ENCODE data around the gene KLRD1.
A peak's percentile ranks its signal among the peaks of the same experiment; 100 is the strongest.
"Not testable (repeated sequence)": the region's sequence is repeated elsewhere in the genome, so short reads cannot be mapped to it uniquely, and the experiment has no call there.

Gene KLRD1

DNA sequence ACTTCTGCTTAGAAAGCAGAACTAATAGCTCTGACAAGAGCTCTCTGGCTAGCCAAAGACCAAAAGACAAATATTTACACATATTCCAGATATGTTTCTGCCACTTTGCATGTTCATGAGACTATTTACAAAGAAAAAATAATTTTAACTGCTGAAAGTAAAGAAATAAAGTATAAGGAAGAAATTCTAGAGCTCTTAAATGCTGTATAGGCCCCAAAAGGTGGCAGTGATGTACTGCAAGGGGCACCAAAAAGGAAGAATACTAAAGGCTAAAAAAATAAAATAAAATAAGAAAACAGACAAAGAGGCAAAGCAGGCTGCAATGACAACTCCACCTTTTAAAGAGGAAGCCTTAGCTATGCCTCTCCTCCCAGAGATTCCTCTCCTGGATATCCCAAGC, 59.2 kb downstream of the KLRD1 start:
- H3K9me3 ChIP-seq (ENCODE audit: control insufficient read depth in 5 of 5, low read length in 5 of 5): peaks cover 0 to 3% (median 0%) of the 10 kb centered on the region in 5 donors
- peaks cover 10 to 46% (median 28%) of the 10 kb centered on the region in 5 donors for H3K4me1 ChIP-seq (ENCODE audit: control insufficient read depth in 5 of 5, insufficient read depth in 5 of 5, low read length in 5 of 5)
- no peak overlapping the region for H3K4me3 ChIP-seq (ENCODE audit: low read depth in 1 of 5, low read length in 5 of 5)
- H3K27me3 ChIP-seq (ENCODE audit: control insufficient read depth in 5 of 5, insufficient read depth in 4 of 5, low read length in 5 of 5): no peaks in the 10 kb centered on the region
- H3K9ac ChIP-seq (ENCODE audit: low read length in 5 of 5): no peak overlapping the region
- H3K27ac ChIP-seq (ENCODE audit: low read depth, low read length): peak overlapping the region; percentile 99
- no peaks in the 10 kb centered on the region for H3K36me3 ChIP-seq (ENCODE audit: control insufficient read depth in 5 of 5, insufficient read depth in 5 of 5, low read length in 5 of 5)

DNA sequence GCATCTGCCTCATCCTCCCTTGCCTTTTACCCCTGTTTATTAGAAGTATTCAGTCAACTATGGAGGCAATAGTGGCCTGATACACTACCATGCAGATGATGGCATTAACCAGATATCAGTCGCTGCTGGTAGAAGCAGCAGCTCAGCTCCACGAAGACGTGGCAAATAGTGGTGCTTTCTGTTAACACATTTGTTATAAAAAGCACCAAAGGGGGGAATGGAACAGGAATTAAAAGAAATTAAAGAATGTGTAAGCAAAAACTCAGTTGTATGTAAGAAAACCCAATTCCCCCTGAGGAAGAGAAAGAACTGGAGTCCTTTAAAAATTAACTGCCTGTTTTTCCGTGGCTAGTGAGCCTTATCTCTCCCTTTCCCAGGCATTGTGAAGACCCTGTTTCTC, 60.0 kb downstream of the KLRD1 start:
- not testable (repeated sequence) for H3K9ac ChIP-seq (ENCODE audit: low read length in 5 of 5); H3K9me3 ChIP-seq (ENCODE audit: control insufficient read depth in 5 of 5, low read length in 5 of 5); H3K4me3 ChIP-seq (ENCODE audit: low read depth in 1 of 5, low read length in 5 of 5); H3K27me3 ChIP-seq (ENCODE audit: control insufficient read depth in 5 of 5, insufficient read depth in 4 of 5, low read length in 5 of 5); H3K36me3 ChIP-seq (ENCODE audit: control insufficient read depth in 5 of 5, insufficient read depth in 5 of 5, low read length in 5 of 5)
- peak overlapping the region; percentile 76 for H3K27ac ChIP-seq (ENCODE audit: low read depth, low read length)
- peaks cover 10 to 50% (median 34%) of the 10 kb centered on the region in 5 donors for H3K4me1 ChIP-seq (ENCODE audit: control insufficient read depth in 5 of 5, insufficient read depth in 5 of 5, low read length in 5 of 5)

DNA sequence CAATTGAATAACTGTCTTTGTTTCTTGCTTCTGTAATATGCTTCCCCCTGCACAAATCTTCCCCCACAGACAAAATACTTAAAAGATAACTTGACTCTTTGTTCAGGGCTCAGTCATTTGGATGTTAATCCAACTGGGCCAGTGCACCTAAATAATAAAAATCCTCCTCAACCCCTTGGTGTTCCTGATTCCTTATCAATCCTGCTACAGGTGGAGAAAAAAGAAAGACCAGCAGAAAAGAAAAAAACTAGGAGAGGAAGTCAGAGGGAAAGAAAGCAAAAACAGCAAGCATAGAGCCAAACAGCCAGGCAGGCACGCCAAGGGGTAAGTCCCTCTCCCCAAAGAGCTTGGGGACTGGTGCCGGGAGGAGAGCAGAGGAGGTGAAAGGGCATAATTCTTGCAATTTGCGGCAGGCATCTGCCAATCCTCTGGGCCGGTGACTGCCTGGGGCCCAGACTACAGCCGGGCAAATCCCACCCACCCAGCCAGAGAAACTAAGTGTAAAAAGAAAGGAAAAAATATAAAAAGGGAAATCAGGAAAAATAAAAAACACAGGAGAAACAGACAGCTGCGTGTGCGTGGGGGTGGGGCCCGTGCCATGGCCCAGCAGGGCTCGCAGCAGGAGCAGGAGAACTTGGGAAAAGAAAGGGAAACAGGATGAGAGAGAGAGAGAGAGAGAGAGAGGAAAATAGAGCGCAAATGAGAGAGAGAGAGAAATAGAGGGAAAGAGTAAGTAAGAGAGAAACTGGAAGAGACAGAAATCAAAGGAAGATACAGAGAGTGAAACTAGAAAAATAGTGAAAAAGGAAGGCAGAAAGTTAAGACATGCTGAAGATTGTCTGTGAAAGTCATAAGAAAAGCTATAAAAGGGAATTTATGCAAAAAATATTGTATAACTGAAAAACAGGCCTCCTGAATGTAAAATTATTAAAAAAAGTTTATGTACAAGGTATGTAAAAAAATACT, 60.8 kb downstream of the KLRD1 start:
- Histone ChIP-seq H3K27ac (ENCODE audit: low read depth, low read length) (peak overlapping the region; percentile 76), H3K4me3 (ENCODE audit: low read depth in 1 of 5, low read length in 5 of 5) (peak overlapping the region in 2 of 5 donors; percentile 1 to 26), H3K4me1 (ENCODE audit: control insufficient read depth in 5 of 5, insufficient read depth in 5 of 5, low read length in 5 of 5) (peaks cover 10 to 47% (median 36%) of the 10 kb centered on the region in 5 donors), H3K9me3 (ENCODE audit: control insufficient read depth in 5 of 5, low read length in 5 of 5) (peaks cover 0 to 3% (median 0%) of the 10 kb centered on the region in 5 donors), H3K36me3 (ENCODE audit: control insufficient read depth in 5 of 5, insufficient read depth in 5 of 5, low read length in 5 of 5) (no peaks in the 10 kb centered on the region), H3K9ac (ENCODE audit: low read length in 5 of 5) (peak overlapping the region in 1 of 5 donors; percentile 56), H3K27me3 (ENCODE audit: control insufficient read depth in 5 of 5, insufficient read depth in 4 of 5, low read length in 5 of 5) (no peaks in the 10 kb centered on the region)

DNA sequence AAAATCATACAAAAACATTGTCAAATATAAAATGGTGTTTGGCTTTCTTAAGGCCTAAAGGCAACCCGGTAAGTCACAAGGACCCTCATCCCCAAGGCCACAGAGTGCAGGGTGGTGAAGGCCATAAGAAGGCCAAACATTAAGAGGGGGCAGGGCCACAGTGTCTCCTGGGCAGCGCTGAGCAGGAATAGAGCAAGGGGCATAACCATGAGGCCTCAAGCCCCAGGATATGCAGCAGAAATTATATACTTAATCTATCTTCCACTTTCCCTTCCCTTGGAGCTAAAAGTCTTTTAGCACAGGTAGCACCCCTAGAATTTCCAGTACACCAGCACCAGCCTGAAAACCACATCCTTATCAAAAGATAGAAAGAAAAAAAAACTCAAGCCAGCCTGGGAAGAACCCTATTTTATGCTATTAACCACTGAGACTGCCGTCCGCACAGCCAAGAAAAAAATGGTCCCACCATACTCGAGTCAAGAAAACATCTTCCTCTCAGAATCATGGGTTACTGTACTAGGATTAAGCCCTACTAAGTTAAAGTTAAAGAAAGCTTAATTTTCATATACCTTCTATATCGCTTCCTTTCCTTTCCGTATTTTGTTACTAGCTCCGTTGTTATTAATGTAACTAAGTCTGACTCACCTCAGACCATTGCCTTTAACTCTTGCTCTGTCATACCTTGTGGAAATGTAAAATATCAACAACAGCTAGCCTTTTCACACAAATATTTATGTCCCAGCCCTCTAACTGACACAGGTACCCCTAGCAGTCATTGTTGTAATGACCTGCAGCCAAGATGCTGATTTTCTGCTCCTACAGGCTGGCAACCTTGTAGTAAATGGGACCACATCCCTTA, 62.1 kb downstream of the KLRD1 start:
- H3K4me1 ChIP-seq (ENCODE audit: control insufficient read depth in 5 of 5, insufficient read depth in 5 of 5, low read length in 5 of 5): peaks cover 6 to 37% (median 25%) of the 10 kb centered on the region in 5 donors
- no peaks in the 10 kb centered on the region for H3K27me3 ChIP-seq (ENCODE audit: control insufficient read depth in 5 of 5, insufficient read depth in 4 of 5, low read length in 5 of 5)
- H3K27ac ChIP-seq (ENCODE audit: low read depth, low read length): peak overlapping the region; percentile 76
- H3K36me3 ChIP-seq (ENCODE audit: control insufficient read depth in 5 of 5, insufficient read depth in 5 of 5, low read length in 5 of 5): no peaks in the 10 kb centered on the region
- no peak overlapping the region for H3K9ac ChIP-seq (ENCODE audit: low read length in 5 of 5)
- H3K9me3 ChIP-seq (ENCODE audit: control insufficient read depth in 5 of 5, low read length in 5 of 5): peaks cover 0 to 3% (median 0%) of the 10 kb centered on the region in 5 donors
- no peak overlapping the region for H3K4me3 ChIP-seq (ENCODE audit: low read depth in 1 of 5, low read length in 5 of 5)

DNA sequence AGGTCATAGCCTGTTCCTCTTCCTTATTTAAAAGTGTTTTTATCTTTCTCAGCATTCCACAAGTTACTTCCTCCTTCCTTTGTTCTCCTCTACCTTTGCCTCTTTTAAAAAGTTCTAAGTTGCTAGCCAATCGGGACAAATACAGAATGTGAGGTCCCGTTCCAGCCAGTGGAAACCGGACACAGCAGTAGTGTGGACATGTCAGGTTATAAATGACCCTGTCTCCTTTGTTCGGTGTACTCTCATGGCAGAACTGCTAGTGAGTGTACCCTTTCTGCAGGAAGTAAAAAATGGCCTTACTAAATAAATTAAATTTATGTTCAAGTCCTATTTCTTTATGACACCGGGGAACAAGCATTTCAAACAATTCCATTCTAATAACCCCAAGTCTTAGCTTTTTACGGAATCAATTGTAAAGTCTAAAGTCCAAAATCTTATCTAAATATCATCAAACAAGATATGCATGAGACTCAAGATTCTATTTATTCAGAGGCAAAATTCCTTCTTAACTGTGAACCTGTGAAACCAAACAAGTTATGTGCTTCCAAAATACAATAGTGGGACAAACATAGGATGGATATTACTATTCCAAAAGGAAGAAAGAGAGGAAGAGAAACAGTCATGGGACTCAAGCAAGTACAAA, 64.3 kb downstream of the KLRD1 start:
- H3K9ac ChIP-seq (ENCODE audit: low read length in 5 of 5); H3K27me3 ChIP-seq (ENCODE audit: control insufficient read depth in 5 of 5, insufficient read depth in 4 of 5, low read length in 5 of 5): not testable (repeated sequence)

DNA sequence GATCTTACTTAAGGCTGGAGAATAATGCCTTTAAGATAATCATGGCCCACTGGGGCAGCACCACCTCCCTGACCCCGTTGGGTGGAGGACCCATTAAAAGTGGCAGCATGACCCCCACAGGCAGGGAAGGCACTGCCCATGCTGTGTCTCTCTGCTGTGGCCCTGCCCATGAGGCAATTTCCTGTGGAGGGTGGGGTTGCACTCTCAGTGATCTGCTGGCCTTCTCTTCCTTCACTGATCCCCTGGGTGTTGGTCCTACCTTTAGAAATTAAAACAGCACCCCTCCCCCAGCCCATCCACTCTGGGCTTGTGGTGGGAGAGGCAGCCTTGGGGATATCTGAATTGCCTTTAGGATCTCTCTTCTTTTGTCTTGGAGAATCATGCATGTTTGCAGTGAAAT, 64.9 kb downstream of the KLRD1 start:
- H3K27ac ChIP-seq (ENCODE audit: low read depth, low read length): no peak overlapping the region
- peaks cover 0 to 18% (median 12%) of the 10 kb centered on the region in 5 donors for H3K4me1 ChIP-seq (ENCODE audit: control insufficient read depth in 5 of 5, insufficient read depth in 5 of 5, low read length in 5 of 5)
- peaks cover 0 to 1% (median 0%) of the 10 kb centered on the region in 5 donors for H3K9me3 ChIP-seq (ENCODE audit: control insufficient read depth in 5 of 5, low read length in 5 of 5)
- H3K9ac ChIP-seq (ENCODE audit: low read length in 5 of 5): no peak overlapping the region
- no peaks in the 10 kb centered on the region for H3K36me3 ChIP-seq (ENCODE audit: control insufficient read depth in 5 of 5, insufficient read depth in 5 of 5, low read length in 5 of 5)
- H3K27me3 ChIP-seq (ENCODE audit: control insufficient read depth in 5 of 5, insufficient read depth in 4 of 5, low read length in 5 of 5): no peaks in the 10 kb centered on the region
- no peak overlapping the region for H3K4me3 ChIP-seq (ENCODE audit: low read depth in 1 of 5, low read length in 5 of 5)

More for the DNA sequence above, 64.3 kb downstream of the KLRD1 start:
- H3K9me3 ChIP-seq (ENCODE audit: control insufficient read depth in 5 of 5, low read length in 5 of 5); H3K4me3 ChIP-seq (ENCODE audit: low read depth in 1 of 5, low read length in 5 of 5); H3K36me3 ChIP-seq (ENCODE audit: control insufficient read depth in 5 of 5, insufficient read depth in 5 of 5, low read length in 5 of 5); H3K27ac ChIP-seq (ENCODE audit: low read depth, low read length): not testable (repeated sequence)
- peaks cover 0 to 18% (median 12%) of the 10 kb centered on the region in 5 donors for H3K4me1 ChIP-seq (ENCODE audit: control insufficient read depth in 5 of 5, insufficient read depth in 5 of 5, low read length in 5 of 5)

DNA sequence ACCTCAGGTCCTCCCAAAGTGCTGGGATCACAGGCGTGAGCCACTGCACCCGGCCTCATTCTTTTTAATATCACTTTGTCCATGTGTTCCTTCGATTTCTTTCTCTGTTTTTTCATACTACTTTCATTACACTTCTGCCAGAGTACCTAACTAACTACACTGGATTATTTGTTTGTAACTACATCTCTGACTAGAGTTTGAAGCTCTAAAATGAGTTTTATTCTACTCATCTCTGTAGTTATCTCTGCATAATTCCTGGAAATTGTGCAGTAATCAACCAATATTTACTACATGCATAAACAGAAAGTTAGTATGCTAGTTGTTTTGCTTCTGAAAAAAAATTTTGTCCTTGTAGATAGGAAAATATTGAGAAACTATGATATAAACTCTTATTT, 67.0 kb downstream of the KLRD1 start:
- no peaks in the 10 kb centered on the region for H3K27me3 ChIP-seq (ENCODE audit: control insufficient read depth in 5 of 5, insufficient read depth in 4 of 5, low read length in 5 of 5)
- H3K9ac ChIP-seq (ENCODE audit: low read length in 5 of 5): no peak overlapping the region
- no peaks in the 10 kb centered on the region for H3K9me3 ChIP-seq (ENCODE audit: control insufficient read depth in 5 of 5, low read length in 5 of 5)
- H3K4me1 ChIP-seq (ENCODE audit: control insufficient read depth in 5 of 5, insufficient read depth in 5 of 5, low read length in 5 of 5): peaks cover 0 to 14% (median 8%) of the 10 kb centered on the region in 5 donors
- H3K4me3 ChIP-seq (ENCODE audit: low read depth in 1 of 5, low read length in 5 of 5): no peak overlapping the region
- H3K36me3 ChIP-seq (ENCODE audit: control insufficient read depth in 5 of 5, insufficient read depth in 5 of 5, low read length in 5 of 5): no peaks in the 10 kb centered on the region
- no peak overlapping the region for H3K27ac ChIP-seq (ENCODE audit: low read depth, low read length)

DNA sequence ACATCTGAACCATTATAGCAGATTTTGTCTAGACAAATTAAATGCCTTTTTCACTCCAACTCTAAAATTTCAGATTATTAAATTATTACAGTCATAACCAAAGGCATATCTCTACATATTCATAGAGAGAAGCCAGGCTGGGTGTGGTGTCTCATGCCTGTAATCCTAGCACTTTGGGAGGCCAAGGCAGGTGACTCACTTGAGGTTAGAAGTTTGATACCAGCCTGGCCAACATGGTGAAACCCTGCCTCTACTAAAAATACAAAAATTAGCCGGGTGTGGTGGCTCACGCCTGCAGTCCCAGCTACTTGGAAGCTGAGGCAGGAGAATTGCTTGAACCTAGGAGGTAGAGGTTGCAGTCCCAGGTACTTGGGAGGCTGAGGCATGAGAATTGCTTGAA, 71.1 kb downstream of the KLRD1 start:
- not testable (repeated sequence) for H3K9ac ChIP-seq (ENCODE audit: low read length in 5 of 5); H3K4me1 ChIP-seq (ENCODE audit: control insufficient read depth in 5 of 5, insufficient read depth in 5 of 5, low read length in 5 of 5); H3K9me3 ChIP-seq (ENCODE audit: control insufficient read depth in 5 of 5, low read length in 5 of 5); H3K27me3 ChIP-seq (ENCODE audit: control insufficient read depth in 5 of 5, insufficient read depth in 4 of 5, low read length in 5 of 5); H3K4me3 ChIP-seq (ENCODE audit: low read depth in 1 of 5, low read length in 5 of 5); H3K36me3 ChIP-seq (ENCODE audit: control insufficient read depth in 5 of 5, insufficient read depth in 5 of 5, low read length in 5 of 5); H3K27ac ChIP-seq (ENCODE audit: low read depth, low read length)

All from subcutaneous abdominal adipose tissue (tissue), 5 donors.